Coronary artery (tissue), 2 donors: ENCODE measurements around the gene EVL.

Experiments used
- DNase-seq: peaks from one replicate; pipeline ENCODE4 v3.0.0-alpha.2; 2017; ENCODE audit warnings: low spot score
- H3K27ac ChIP-seq, 2 donors: fragments of 200-600 bp; sonication (generic); one replicate each; pipeline ENCODE4 v1.5.1; 2016 to 2019
- H3K4me3 ChIP-seq: fragments of 200-600 bp; sonication (generic); 2 replicates; pipeline ENCODE4 v1.5.1; 2016; ENCODE audit warnings: mild to moderate bottlenecking, moderate library complexity
- CTCF ChIP-seq: fragments of 200-600 bp; sonication (generic); IDR thresholded peaks from one replicate; pipeline ENCODE4 v1.5.1; 2019; ENCODE audit warnings: antibody characterized with exemption

EVL gene

GRCh38 chr14:100092832-100093231 is 27.6 kb downstream of the EVL start:
- DNase-seq = no peak
- Histone ChIP-seq H3K27ac (no peak overlapping the region), H3K4me3 (no peak overlapping the region)
- no peak for TF ChIP-seq CTCF

GRCh38 chr14:100093319-100093718 is 28.1 kb downstream of the EVL start:
- TF ChIP-seq CTCF = no peak
- DNase-seq = no peak

GRCh38 chr14:100096656-100097055 is 31.4 kb downstream of the EVL start:
- no peak for DNase-seq
- no peak for TF ChIP-seq CTCF
- no peak overlapping the region for H3K4me3 ChIP-seq
- H3K27ac ChIP-seq = no peak overlapping the region

More at GRCh38 chr14:100093319-100093718, 28.1 kb downstream of the EVL start:
- H3K4me3 ChIP-seq = no peak overlapping the region
- no peak overlapping the region for H3K27ac ChIP-seq

GRCh38 chr14:100098171-100098570 is 32.9 kb downstream of the EVL start:
- Histone ChIP-seq H3K27ac (no peak overlapping the region), H3K4me3 (no peak overlapping the region)
- TF ChIP-seq CTCF = no peak
- no peak for DNase-seq

GRCh38 chr14:100100032-100100703 is 34.9 kb downstream of the EVL start:
- no peak for DNase-seq
- Histone ChIP-seq H3K4me3 (no peak overlapping the region), H3K27ac (no peak overlapping the region)
- TF ChIP-seq CTCF = no peak

GRCh38 chr14:100102156-100102785 is 37.0 kb downstream of the EVL start:
- Histone ChIP-seq H3K27ac (peak overlapping the region in 1 of 2 donors; percentile 60), H3K4me3 (no peak overlapping the region)
- DNase-seq = no peak
- no peak for TF ChIP-seq CTCF
